ENCODE data around the gene NAXE.

The NAXE gene

DNA sequence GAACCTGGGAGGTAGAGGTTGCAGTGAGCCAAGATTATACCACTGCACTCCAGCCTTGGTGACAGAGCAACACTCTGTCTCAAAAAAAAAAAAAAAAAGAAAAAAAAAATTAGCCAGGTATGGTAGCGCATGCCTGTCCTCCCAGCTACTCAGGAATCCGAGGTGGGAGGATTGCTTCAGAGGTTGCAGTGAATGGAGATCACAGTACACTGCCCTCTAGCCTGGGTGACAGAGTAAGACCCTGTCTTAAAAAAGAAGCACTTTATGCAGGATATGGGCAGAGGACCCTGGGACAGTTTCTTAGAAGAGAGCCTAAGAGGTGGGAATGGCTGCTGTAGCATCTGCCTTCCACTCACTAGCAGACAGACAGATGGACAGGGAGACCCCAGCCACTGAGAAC, 42.2 kb upstream of the NAXE start:
- no peaks in the 10 kb centered on the region for H3K9me3 ChIP-seq (ENCODE audit: low read length)
- no peaks in the 10 kb centered on the region for H3K4me1 ChIP-seq (ENCODE audit: insufficient read depth, low read length, severe bottlenecking)
- no peaks in the 10 kb centered on the region; the same call in 1 of the 2 replicates for H3K27me3 ChIP-seq (ENCODE audit: insufficient read depth, low read length)
- no peak overlapping the region for H3K27ac ChIP-seq (ENCODE audit: low read depth, low read length, poor library complexity, severe bottlenecking)
- no peaks in the 10 kb centered on the region for H3K36me3 ChIP-seq (ENCODE audit: insufficient read depth, low read length)
- H3K4me2 ChIP-seq (ENCODE audit: low read length), result no peak overlapping the region
- no peak overlapping the region for H3K9ac ChIP-seq (ENCODE audit: low read length)
- H4K20me1 ChIP-seq (ENCODE audit: insufficient read depth, low read length), result no peaks in the 10 kb centered on the region
- H3F3A ChIP-seq (ENCODE audit: insufficient read depth, low read length), result no peaks in the 10 kb centered on the region
- no peak overlapping the region for H2AFZ ChIP-seq (ENCODE audit: low read length)
- H3K79me2 ChIP-seq (ENCODE audit: insufficient read depth, low read length), result no peaks in the 10 kb centered on the region
- no peaks in the 10 kb centered on the region for H3K9me2 ChIP-seq (ENCODE audit: low read depth, low read length)
- TF ChIP-seq, protein P1, sequence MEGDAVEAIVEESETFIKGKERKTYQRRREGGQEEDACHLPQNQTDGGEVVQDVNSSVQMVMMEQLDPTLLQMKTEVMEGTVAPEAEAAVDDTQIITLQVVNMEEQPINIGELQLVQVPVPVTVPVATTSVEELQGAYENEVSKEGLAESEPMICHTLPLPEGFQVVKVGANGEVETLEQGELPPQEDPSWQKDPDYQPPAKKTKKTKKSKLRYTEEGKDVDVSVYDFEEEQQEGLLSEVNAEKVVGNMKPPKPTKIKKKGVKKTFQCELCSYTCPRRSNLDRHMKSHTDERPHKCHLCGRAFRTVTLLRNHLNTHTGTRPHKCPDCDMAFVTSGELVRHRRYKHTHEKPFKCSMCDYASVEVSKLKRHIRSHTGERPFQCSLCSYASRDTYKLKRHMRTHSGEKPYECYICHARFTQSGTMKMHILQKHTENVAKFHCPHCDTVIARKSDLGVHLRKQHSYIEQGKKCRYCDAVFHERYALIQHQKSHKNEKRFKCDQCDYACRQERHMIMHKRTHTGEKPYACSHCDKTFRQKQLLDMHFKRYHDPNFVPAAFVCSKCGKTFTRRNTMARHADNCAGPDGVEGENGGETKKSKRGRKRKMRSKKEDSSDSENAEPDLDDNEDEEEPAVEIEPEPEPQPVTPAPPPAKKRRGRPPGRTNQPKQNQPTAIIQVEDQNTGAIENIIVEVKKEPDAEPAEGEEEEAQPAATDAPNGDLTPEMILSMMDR (IDR thresholded peaks at IDR 0.05; ENCODE audit: low read length), result no peak
- TF ChIP-seq EZH2 (IDR thresholded peaks at IDR 0.05; ENCODE audit: borderline replicate concordance, low read length), result no peak
- H3K4me3 ChIP-seq (ENCODE audit: low read depth, low read length, poor library complexity, severe bottlenecking), result no peak overlapping the region

DNA sequence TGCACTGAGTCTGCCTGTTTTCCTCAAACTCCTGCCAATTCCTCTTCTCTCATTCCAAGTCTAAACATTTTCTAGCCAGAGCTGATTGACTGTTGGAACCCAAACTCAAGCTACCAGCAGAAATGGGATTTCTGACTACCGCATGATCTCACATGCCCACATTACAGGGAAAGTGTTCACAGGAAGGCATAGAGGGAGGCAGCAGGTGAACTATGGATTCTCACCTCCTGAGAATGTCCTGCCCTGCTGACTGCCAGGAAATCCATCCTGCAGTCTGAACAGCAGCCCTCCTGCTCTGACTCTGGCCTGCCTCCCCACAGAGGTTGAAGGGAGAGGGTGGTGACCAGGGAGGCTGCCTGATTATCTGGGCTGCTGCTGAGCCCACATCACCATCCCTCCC, 41.7 kb upstream of the NAXE start:
- H3K27me3 ChIP-seq (ENCODE audit: insufficient read depth, low read length), result no peaks in the 10 kb centered on the region; the same call in 1 of the 2 replicates
- H3K4me3 ChIP-seq (ENCODE audit: low read depth, low read length, poor library complexity, severe bottlenecking), result no peak overlapping the region
- no peak overlapping the region for H3K4me2 ChIP-seq (ENCODE audit: low read length)
- H3K27ac ChIP-seq (ENCODE audit: low read depth, low read length, poor library complexity, severe bottlenecking), result no peak overlapping the region
- H3K9ac ChIP-seq (ENCODE audit: low read length), result no peak overlapping the region
- H2AFZ ChIP-seq (ENCODE audit: low read length), result no peak overlapping the region
- no peaks in the 10 kb centered on the region for H3K36me3 ChIP-seq (ENCODE audit: insufficient read depth, low read length)
- no peaks in the 10 kb centered on the region for H3K4me1 ChIP-seq (ENCODE audit: insufficient read depth, low read length, severe bottlenecking)
- no peaks in the 10 kb centered on the region for H3F3A ChIP-seq (ENCODE audit: insufficient read depth, low read length)
- H3K9me3 ChIP-seq (ENCODE audit: low read length), result no peaks in the 10 kb centered on the region
- no peaks in the 10 kb centered on the region for H4K20me1 ChIP-seq (ENCODE audit: insufficient read depth, low read length)
- TF ChIP-seq, protein P1 (IDR thresholded peaks at IDR 0.05; ENCODE audit: low read length), result no peak
- no peak for TF ChIP-seq EZH2 (IDR thresholded peaks at IDR 0.05; ENCODE audit: borderline replicate concordance, low read length)
- no peaks in the 10 kb centered on the region for H3K9me2 ChIP-seq (ENCODE audit: low read depth, low read length)
- no peaks in the 10 kb centered on the region for H3K79me2 ChIP-seq (ENCODE audit: insufficient read depth, low read length)

DNA sequence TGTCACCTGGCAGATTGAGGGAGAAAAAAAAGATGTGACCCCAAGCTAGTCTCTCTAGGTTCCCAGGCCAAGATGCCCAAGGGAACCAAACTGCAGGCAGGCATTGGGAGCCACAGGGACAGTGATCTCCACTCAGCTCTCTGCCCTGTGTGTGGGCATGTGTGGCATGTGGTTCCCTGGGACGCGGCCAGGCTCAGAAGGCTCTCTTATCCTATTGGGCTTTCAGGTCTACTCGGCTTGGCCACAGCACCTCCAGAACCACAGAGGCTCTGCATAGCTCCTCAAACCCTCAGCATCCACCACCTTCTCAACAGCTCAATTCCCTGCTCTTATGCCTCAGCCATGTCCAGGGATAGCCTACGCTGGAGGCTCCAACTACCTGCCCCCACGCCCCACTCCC, 41.2 kb upstream of the NAXE start:
- H3K4me1 ChIP-seq (ENCODE audit: insufficient read depth, low read length, severe bottlenecking), result no peaks in the 10 kb centered on the region

More for the DNA sequence above, 41.2 kb upstream of the NAXE start:
- H3K4me2 ChIP-seq (ENCODE audit: low read length), result no peak overlapping the region
- no peaks in the 10 kb centered on the region for H3F3A ChIP-seq (ENCODE audit: insufficient read depth, low read length)
- H2AFZ ChIP-seq (ENCODE audit: low read length), result no peak overlapping the region
- no peaks in the 10 kb centered on the region; the same call in 1 of the 2 replicates for H3K27me3 ChIP-seq (ENCODE audit: insufficient read depth, low read length)
- no peak for TF ChIP-seq EZH2 (IDR thresholded peaks at IDR 0.05; ENCODE audit: borderline replicate concordance, low read length)
- TF ChIP-seq, protein P1 (IDR thresholded peaks at IDR 0.05; ENCODE audit: low read length), result no peak
- H3K9me2 ChIP-seq (ENCODE audit: low read depth, low read length), result no peaks in the 10 kb centered on the region
- no peaks in the 10 kb centered on the region for H3K36me3 ChIP-seq (ENCODE audit: insufficient read depth, low read length)
- no peak overlapping the region for H3K27ac ChIP-seq (ENCODE audit: low read depth, low read length, poor library complexity, severe bottlenecking)
- no peak overlapping the region for H3K4me3 ChIP-seq (ENCODE audit: low read depth, low read length, poor library complexity, severe bottlenecking)
- no peaks in the 10 kb centered on the region for H3K79me2 ChIP-seq (ENCODE audit: insufficient read depth, low read length)
- H3K9ac ChIP-seq (ENCODE audit: low read length), result no peak overlapping the region
- H4K20me1 ChIP-seq (ENCODE audit: insufficient read depth, low read length), result no peaks in the 10 kb centered on the region
- no peaks in the 10 kb centered on the region for H3K9me3 ChIP-seq (ENCODE audit: low read length)
